ENCODE data around the gene MEGF6.

DNA sequence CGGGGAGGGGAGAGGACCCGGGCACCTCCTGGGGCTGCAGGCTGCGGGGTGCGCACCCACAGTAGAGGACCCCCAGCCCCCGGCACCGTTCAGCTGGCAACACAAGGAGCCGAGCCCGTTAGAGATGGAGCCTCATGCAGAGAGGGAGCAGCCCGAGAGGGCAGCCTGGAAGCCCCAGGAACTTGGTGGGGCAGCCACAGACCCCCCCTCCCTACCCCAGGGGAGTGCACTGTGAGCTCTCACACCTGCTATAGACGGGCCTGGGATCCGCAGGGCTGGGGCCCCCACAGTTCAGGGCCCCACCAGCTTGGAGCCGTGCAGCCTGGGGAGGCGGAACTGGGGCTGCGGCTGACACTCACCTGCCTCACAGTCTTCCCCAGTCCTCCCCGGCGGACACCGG is 109.9 kb downstream of the MEGF6 start:
- TF ChIP-seq, protein P1, sequence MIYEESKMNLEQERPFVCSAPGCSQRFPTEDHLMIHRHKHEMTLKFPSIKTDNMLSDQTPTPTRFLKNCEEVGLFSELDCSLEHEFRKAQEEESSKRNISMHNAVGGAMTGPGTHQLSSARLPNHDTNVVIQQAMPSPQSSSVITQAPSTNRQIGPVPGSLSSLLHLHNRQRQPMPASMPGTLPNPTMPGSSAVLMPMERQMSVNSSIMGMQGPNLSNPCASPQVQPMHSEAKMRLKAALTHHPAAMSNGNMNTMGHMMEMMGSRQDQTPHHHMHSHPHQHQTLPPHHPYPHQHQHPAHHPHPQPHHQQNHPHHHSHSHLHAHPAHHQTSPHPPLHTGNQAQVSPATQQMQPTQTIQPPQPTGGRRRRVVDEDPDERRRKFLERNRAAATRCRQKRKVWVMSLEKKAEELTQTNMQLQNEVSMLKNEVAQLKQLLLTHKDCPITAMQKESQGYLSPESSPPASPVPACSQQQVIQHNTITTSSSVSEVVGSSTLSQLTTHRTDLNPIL (CRISPR knock-in tag; IDR thresholded peaks at IDR 0.05; ENCODE audit: low read depth), result no peak
- no peak for TF ChIP-seq TCF4 (CRISPR knock-in tag; IDR thresholded peaks at IDR 0.05; ENCODE audit: borderline replicate concordance)

Measured in SK-N-SH treated with all-trans-retinoic acid at 6 μM for 48 hours (cell line).